ENCODE measurements around the gene SPRY1. TPM values are rescaled to one million over a fixed set of nuclear protein-coding genes. Genes with fewer than 3 reads are reported as not detected.

SPRY1 gene, protein sequence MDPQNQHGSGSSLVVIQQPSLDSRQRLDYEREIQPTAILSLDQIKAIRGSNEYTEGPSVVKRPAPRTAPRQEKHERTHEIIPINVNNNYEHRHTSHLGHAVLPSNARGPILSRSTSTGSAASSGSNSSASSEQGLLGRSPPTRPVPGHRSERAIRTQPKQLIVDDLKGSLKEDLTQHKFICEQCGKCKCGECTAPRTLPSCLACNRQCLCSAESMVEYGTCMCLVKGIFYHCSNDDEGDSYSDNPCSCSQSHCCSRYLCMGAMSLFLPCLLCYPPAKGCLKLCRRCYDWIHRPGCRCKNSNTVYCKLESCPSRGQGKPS
- total RNA-seq = 32.2 and 35.4 TPM in 2 replicates

DNA sequence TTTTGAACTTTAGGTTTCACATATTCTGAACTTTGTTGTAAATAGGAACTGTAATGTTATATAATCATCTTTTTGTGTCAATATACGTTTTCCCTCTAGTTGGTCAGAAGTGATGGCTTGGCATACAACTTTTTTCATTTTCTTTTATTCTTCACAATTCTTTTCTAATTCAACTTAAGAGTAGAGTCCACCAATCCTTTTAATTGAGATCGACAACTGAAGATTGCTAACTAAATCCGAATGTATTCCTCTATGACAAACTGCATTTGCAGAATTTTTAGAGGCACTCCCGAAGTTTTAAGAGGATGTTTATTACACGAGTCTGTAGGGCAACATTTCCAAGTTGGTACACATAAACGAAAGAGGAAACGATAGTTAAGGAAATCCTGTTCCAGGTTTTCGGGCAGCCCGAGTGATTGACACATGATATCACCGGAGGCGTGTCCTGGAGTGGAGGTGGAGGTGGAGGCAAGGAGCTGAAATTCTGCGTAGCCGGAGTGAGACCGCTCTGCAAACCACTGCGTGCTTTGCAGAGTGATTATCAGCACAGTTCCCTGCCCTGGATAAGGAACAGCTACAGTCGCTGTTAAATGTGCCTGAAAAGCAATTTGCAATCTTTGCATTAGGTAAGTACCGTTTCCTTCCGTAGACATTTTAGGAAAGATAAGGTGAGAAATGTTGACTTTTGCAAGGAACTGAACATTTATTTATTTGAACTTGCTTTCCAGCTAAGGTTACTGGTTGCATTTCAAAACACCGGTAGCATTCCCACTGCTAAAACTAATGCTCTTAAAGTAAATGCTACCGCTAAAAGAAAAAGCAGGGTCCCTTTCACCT lies at the start of gene SPRY1:
Gene SPRY1 (plus strand): TSS at position 489 of the 837 bp plus-strand sequence. CDS start 4,797 bp downstream, outside the sequence.

